OCI-LY1 (cell line): ENCODE results near the gene DCAF5.

Experiments
- H2AFZ ChIP-seq: fragments of 200-600 bp; sonication (generic), shearing (Covaris generic); 2 replicates; pipeline ENCODE4 v1.6.0; 2014; ENCODE audit warnings: antibody characterized with exemption, mild to moderate bottlenecking, low read length
- H3F3A ChIP-seq: fragments of 200-600 bp; sonication (generic), shearing (Covaris generic); 2 replicates; pipeline ENCODE4 v1.6.0; 2014; ENCODE audit warnings: mild to moderate bottlenecking, antibody characterized with exemption, low read length, moderate library complexity; ENCODE audit not compliant: insufficient read depth
- H3K27ac ChIP-seq: fragments of 200-600 bp; sonication (generic); 2 replicates; pipeline ENCODE4 v1.5.1; 2014; ENCODE audit warnings: low read length, mixed run types, mild to moderate bottlenecking, low read depth; ENCODE audit not compliant: poor library complexity, severe bottlenecking
- H3K27me3 ChIP-seq: fragments of 200-600 bp; sonication (generic); 2 replicates; pipeline ENCODE4 v1.6.0; 2014; ENCODE audit warnings: antibody characterized with exemption, mild to moderate bottlenecking, low read length, moderate library complexity; ENCODE audit not compliant: insufficient read depth
- H3K36me3 ChIP-seq: fragments of 200-600 bp; sonication (generic); 2 replicates; pipeline ENCODE4 v1.6.1; 2014; ENCODE audit warnings: mild to moderate bottlenecking, antibody characterized with exemption, low read length, moderate library complexity, mixed read lengths; ENCODE audit not compliant: insufficient read depth
- H3K4me1 ChIP-seq: fragments of 200-600 bp; sonication (generic); 2 replicates; pipeline ENCODE4 v1.5.1; 2014; ENCODE audit warnings: mild to moderate bottlenecking, low read length, moderate library complexity; ENCODE audit not compliant: insufficient read depth, severe bottlenecking
- H3K4me2 ChIP-seq: fragments of 200-600 bp; sonication (generic), shearing (Covaris generic); 2 replicates; pipeline ENCODE4 v1.6.1; 2014; ENCODE audit warnings: low read length
- H3K4me3 ChIP-seq: fragments of 200-600 bp; sonication (generic); 2 replicates; pipeline ENCODE4 v1.5.1; 2014; ENCODE audit warnings: low read length, low read depth, mild to moderate bottlenecking, mixed read lengths; ENCODE audit not compliant: poor library complexity, severe bottlenecking
- H3K79me2 ChIP-seq: fragments of 200-600 bp; shearing (Covaris generic); 2 replicates; pipeline ENCODE4 v1.6.1; 2016; ENCODE audit warnings: mixed run types, low read length, mixed read lengths; ENCODE audit not compliant: insufficient read depth
- H3K9ac ChIP-seq: fragments of 200-600 bp; sonication (generic), shearing (Covaris generic); 2 replicates; pipeline ENCODE4 v1.6.1; 2014; ENCODE audit warnings: mild to moderate bottlenecking, low read length, mixed read lengths
- H3K9me2 ChIP-seq: fragments of 200-600 bp; sonication (generic), shearing (Covaris generic); 2 replicates; pipeline ENCODE4 v1.6.1; 2014; ENCODE audit warnings: low read depth, mild to moderate bottlenecking, low read length, mixed read lengths
- H3K9me3 ChIP-seq: fragments of 200-600 bp; shearing (Covaris generic); 2 replicates; pipeline ENCODE4 v1.6.1; 2014; ENCODE audit warnings: low read length, mixed read lengths
- H4K20me1 ChIP-seq: fragments of 200-600 bp; sonication (generic), shearing (Covaris generic); 2 replicates; pipeline ENCODE4 v1.6.0; 2016; ENCODE audit warnings: mild to moderate bottlenecking, low read length; ENCODE audit not compliant: insufficient read depth
- CTCF ChIP-seq: fragments of 200-600 bp; sonication (generic), shearing (Covaris generic); IDR thresholded peaks from 2 replicates; pipeline ENCODE4 v1.5.1; 2017; ENCODE audit warnings: mild to moderate bottlenecking, antibody characterized with exemption, low read length, moderate library complexity, mixed read lengths
- EZH2 ChIP-seq: fragments of 200-600 bp; sonication (generic), shearing (Covaris generic); IDR thresholded peaks from 2 replicates; pipeline ENCODE4 v1.8.0; 2017; ENCODE audit warnings: borderline replicate concordance, mixed run types, mild to moderate bottlenecking, antibody characterized with exemption, low read length, moderate library complexity, mixed read lengths

DCAF5 gene

DNA sequence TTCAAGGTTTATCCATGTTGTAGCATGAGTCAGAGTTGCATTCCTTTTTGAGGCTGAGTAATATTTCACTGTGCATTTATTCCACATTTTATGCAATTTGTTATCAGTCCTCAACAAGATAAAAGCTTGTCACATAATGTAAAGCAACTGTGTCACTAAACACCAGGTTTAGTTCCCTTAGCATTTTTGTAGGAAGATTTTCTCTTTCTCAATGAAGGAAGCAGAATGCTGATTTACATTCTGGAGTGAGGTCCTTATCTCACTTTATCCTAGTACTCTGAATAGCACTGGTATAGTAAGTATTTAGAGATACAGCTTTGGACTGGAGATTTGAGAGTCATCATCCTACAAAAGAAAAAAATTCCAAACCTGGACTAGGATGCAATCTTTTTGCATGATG, 28.6 kb upstream of the DCAF5 start:
- Histone ChIP-seq H2AFZ (no peak overlapping the region), H3F3A (no peaks in the 10 kb centered on the region), H3K79me2 (no peaks in the 10 kb centered on the region), H3K36me3 (no peaks in the 10 kb centered on the region), H4K20me1 (no peaks in the 10 kb centered on the region), H3K4me2 (no peak overlapping the region), H3K9me2 (no peaks in the 10 kb centered on the region), H3K9me3 (no peaks in the 10 kb centered on the region), H3K27me3 (no peaks in the 10 kb centered on the region), H3K4me3 (no peak overlapping the region), H3K9ac (no peak overlapping the region), H3K4me1 (no peaks in the 10 kb centered on the region), H3K27ac (no peak overlapping the region)
- no peak for TF ChIP-seq CTCF
- no peak for TF ChIP-seq EZH2

DNA sequence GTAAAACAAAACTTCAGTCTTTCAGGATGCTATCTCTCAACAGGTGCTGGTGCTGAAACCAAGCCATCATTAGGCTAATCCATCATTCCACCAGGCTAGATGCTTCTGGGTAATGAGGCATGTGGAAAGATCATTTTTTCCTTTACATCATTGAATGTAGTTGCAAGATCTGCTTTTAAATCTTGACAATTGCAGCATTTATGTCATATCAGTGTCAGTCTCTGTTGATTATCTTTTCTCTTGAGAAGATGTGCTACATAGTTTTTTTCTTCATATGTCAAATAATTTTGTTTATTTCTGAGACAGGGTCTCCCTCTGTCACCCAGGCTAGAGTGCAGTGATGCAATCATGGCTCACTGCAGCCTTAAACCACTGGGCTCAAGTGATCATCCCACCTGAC, 22.2 kb upstream of the DCAF5 start:
- Histone ChIP-seq H3K9me3 (no peaks in the 10 kb centered on the region), H3K9ac (no peak overlapping the region), H3K9me2 (no peaks in the 10 kb centered on the region), H3K27me3 (no peaks in the 10 kb centered on the region; the same call in 1 of the 2 replicates), H3K36me3 (no peaks in the 10 kb centered on the region), H3K4me2 (no peak overlapping the region), H2AFZ (no peak overlapping the region), H3K27ac (no peak overlapping the region), H3K79me2 (no peaks in the 10 kb centered on the region), H3K4me1 (no peaks in the 10 kb centered on the region), H3K4me3 (no peak overlapping the region), H3F3A (no peaks in the 10 kb centered on the region), H4K20me1 (no peaks in the 10 kb centered on the region)
- TF ChIP-seq CTCF: no peak
- no peak for TF ChIP-seq EZH2

- Histone ChIP-seq H3K4me3 (no peak overlapping the region), H3F3A (no peaks in the 10 kb centered on the region), H3K36me3 (no peaks in the 10 kb centered on the region), H3K27me3 (no peaks in the 10 kb centered on the region; the same call in 1 of the 2 replicates), H2AFZ (no peak overlapping the region), H3K4me1 (no peaks in the 10 kb centered on the region), H3K27ac (no peak overlapping the region), H3K9ac (no peak overlapping the region), H3K9me2 (no peaks in the 10 kb centered on the region), H4K20me1 (no peaks in the 10 kb centered on the region), H3K9me3 (no peaks in the 10 kb centered on the region), H3K79me2 (no peaks in the 10 kb centered on the region), H3K4me2 (no peak overlapping the region)
- no peak for TF ChIP-seq CTCF
Observed at GRCh38 chr14:69171569-69171968, 18.6 kb upstream of the DCAF5 start.
